Ovary (tissue), 3 donors: ENCODE measurements around the gene DRAXIN.

Experiments
- POLR2A ChIP-seq: fragments of 450-650 bp; IDR thresholded peaks from one replicate; pipeline ENCODE4 v1.6.1; 2017; ENCODE audit warnings: antibody characterized with exemption, mild to moderate bottlenecking, moderate library complexity
- TF ChIP-seq, protein P1 (sequence below), 3 donors: fragments of 450-650 bp in 2 of 3; fragments of 200-600 bp in 1 of 3; IDR thresholded peaks; one replicate each; pipeline versions ENCODE4 v1.5.1 to v1.8.0; 2016 to 2022; ENCODE audit warnings: antibody characterized with exemption in 3 of 3, mild to moderate bottlenecking in 1 of 3
- donor health status: DM: no; HTN: no; CAD: no.

DNA sequence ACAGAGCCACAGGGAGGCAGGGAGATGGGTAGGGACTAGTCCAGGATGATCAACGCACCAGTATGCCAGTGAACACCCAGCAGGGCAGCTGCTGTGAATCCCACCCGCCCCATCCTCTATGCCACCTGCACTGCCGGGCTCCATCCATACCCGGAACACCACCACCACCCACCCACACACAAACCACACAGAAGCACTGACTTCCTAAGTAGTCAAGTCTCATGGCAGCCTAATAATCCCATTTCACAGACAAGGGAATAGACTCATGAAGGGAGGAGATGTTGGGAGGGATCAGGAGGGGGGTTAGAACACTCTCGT, 6.3 kb downstream of the DRAXIN start:
- TF ChIP-seq, protein P1, sequence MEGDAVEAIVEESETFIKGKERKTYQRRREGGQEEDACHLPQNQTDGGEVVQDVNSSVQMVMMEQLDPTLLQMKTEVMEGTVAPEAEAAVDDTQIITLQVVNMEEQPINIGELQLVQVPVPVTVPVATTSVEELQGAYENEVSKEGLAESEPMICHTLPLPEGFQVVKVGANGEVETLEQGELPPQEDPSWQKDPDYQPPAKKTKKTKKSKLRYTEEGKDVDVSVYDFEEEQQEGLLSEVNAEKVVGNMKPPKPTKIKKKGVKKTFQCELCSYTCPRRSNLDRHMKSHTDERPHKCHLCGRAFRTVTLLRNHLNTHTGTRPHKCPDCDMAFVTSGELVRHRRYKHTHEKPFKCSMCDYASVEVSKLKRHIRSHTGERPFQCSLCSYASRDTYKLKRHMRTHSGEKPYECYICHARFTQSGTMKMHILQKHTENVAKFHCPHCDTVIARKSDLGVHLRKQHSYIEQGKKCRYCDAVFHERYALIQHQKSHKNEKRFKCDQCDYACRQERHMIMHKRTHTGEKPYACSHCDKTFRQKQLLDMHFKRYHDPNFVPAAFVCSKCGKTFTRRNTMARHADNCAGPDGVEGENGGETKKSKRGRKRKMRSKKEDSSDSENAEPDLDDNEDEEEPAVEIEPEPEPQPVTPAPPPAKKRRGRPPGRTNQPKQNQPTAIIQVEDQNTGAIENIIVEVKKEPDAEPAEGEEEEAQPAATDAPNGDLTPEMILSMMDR (IDR thresholded peaks at IDR 0.05), result no peak
- TF ChIP-seq POLR2A, result no peak
